Inflammatory macrophage treated with lipopolysaccharide for 4 hours (primary cell): ENCODE data around the gene WFDC9.
"Not testable (repeated sequence)": the region's sequence is repeated elsewhere in the genome, so short reads cannot be mapped to it uniquely, and the experiment has no call there.

ENCODE experiments used
- DNase-seq: peaks from one replicate; pipeline ENCODE4 v3.0.0-alpha.2; 2020

Gene WFDC9

GRCh38 chr20:45589725-45590124, 41.4 kb downstream of the WFDC9 start:
- DNase-seq = no peak

- no peak for DNase-seq
Observed at GRCh38 chr20:45588800-45589199, 42.3 kb downstream of the WFDC9 start.

- DNase-seq = not testable (repeated sequence)
Observed at GRCh38 chr20:45585986-45586385, 45.1 kb downstream of the WFDC9 start.

- DNase-seq = not testable (repeated sequence)
Observed at GRCh38 chr20:45584294-45584693, 46.8 kb downstream of the WFDC9 start.

GRCh38 chr20:45583502-45583901, 47.6 kb downstream of the WFDC9 start:
- no peak for DNase-seq

GRCh38 chr20:45581702-45582101, 49.4 kb downstream of the WFDC9 start:
- DNase-seq = no peak

GRCh38 chr20:45579184-45579583, 51.9 kb downstream of the WFDC9 start, which contains the start of gene WFDC8:
TSS of gene WFDC8 (minus strand) at chr20:45579284. CDS start at chr20:45579247, 37 bp downstream.
- DNase-seq = no peak

- no peak for DNase-seq
Observed at GRCh38 chr20:45578231-45578630, 52.9 kb downstream of the WFDC9 start.

- no peak for DNase-seq
Observed at GRCh38 chr20:45576995-45577394, 54.1 kb downstream of the WFDC9 start.

- no peak for DNase-seq
Observed at GRCh38 chr20:45575931-45576330, 55.2 kb downstream of the WFDC9 start.

GRCh38 chr20:45569650-45570049, 61.4 kb downstream of the WFDC9 start:
- DNase-seq = not testable (repeated sequence)

GRCh38 chr20:45564760-45565276, 66.3 kb downstream of the WFDC9 start:
- DNase-seq = no peak
